Hippocampal formation (tissue), 2 donors: ENCODE measurements around the gene CASZ1.

ENCODE experiments used
- DNase-seq, 2 donors: peaks; one replicate each; lab custom pipeline; 2025; lab: John Stamatoyannopoulos, UW

Gene CASZ1

DNA sequence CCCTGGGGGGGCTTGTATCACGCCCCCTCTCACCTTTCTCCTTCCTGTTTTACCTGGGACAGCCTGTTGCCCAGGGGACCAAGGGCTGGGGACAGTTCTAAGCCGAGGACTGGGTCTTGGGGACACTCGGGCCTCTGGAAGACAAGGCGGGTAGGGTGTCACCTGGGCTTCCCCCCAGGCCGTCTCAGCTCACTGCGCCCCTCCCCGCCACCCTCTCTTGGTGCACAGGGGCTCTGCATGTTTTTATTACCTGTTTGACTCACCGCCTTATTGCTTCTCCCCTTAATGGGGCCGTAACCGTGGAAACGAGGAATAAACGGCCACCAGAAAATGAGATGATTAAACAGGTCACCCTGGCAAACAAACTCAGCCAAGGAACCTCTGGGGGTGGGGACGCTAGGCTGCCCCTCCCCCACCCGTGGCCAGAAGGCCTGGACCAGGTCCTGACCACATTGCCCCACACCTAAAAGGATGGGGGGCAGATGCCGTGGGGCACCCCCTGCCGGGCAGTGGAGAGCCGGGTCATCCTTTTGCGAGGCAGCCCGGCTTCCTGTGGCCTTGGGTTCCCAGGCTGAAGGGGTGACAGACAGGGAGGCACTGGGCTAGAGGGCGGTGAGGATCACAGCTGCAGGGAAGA, 109.9 kb downstream of the CASZ1 start:
- no peak for DNase-seq

DNA sequence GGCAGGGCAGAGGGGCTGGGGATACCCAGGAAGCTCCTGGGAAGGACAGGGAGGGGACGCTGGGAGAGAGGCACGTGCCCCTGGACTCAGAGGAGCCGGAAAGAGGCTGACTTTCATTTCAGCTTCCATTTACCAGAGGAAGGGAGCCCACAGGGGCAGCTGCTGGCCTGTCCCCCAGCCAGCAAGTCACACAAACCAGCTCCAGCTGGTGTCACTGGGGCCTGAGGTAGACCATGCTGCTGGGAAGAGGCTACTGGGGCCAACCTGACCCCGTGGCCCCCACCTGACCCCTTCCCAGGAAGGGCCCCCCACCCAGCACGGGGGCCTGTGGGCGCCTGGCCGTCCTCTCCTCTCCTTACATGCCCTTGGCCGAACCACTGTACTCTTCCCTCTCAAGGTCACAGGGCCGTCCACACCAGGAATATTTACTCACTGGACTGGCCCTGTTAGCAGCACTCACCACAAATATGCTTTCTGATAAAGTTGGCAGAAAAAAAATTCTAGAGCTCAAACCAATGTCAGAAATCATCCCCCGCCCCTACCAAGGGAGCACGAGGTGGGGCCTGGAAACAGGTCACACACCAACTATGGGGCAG, 110.5 kb downstream of the CASZ1 start:
- no peak for DNase-seq

DNA sequence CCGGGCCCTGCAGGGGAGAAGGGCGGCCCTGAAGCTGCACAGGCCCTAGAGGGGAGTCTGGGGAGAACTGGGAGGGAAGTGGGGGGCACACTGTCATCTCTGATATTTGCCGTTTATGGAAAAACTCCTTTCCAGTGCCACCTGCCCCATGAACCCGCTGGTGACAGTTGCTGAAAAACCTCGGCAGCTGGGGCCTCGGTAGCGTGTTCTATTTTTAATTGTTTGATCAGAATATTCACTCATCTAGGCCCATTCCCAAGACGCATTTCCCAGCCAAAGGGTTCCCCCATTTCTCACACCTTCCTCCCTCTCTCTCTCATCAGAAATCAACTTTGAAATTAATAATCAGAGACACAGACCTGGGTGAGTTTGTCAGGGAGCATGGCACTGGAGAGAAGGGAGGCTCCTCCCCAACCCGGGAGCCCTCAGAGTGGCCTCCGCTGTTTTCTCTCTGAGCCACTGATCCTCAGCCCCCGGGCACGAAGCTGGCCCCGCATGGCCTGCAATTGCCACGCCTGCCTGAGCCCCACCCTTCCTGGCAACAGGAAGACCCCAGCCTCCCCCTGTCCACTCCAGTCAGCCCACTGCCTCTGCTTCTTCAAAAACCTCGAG, 111.1 kb downstream of the CASZ1 start:
- no peak for DNase-seq

DNA sequence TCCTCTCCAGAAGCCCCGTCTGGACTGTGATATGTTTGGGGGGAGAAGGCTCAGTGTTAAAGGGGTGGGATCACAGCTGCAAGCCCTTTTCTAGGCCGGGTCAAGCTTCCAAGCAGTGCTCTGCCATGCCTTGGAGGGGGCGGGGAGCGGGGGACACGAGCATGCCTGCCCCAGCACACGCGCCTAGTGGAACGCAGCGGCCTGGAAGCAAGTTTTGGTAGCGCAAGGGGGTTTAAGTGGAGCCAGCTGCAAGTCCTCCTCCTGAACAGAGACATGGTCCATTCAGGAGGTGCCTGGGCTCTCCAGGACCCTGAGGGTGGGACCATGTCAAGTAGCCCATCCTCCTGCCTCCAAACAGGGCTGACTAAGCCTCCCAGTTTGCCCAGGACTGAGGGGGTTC, 112.2 kb downstream of the CASZ1 start:
- no peak for DNase-seq

DNA sequence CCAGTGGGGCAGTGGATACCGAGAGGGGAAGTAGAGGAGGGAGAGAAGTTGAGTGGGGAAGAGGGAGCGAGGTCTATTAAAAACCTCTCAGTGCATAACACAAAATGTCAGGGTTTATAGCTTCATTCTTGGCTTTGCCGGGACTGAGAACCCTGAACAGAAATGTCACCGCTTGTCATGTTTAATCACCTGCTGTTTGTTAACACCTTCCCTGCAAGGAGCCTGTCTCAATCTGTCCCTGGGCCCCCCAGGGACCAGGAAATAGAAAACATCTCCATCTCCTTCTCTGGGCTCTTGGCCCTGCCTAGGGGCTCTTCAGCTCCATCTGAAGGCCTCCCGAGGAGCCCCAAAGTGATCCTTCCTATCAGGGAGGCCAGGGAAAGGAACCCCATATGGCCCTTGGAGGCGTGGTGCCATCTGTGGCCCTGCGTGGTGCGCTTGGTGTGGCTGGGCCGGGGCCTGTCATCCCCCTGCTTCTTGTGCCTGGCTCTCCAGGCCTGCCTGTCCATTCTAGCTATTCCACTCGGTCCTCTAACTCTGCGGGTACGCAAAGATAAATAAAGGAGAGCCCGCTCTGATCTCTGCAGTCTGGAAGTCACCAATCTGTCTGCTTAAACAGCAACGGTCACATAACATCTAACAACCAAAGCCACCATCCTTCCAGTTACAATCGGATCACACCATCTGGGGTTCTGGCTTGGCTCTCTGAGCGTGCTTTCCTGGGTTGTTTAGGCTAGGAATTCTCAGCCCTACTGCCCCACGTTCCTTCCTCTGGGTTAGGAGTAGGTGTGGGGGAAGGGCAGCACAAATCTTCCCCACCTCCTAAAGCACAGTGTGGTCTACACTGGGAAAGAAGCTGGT, 113.8 kb downstream of the CASZ1 start:
- DNase-seq, result no peak

DNA sequence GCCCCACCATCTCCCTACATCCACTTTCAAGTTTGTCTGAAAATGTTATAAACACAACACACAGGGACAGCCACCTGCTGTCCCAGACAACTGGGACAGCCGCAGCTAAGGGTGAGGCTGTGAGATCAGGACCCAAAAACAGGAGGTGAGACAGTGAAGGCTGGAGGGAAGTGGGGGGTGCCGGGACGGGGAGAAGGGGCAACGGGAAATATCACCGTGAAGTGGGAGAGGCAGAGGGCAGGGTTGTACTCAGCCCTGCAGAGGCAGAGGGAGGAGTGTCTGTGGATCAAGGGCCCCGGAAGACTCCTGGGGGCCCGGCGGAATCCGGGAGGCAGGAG, 114.4 kb downstream of the CASZ1 start:
- no peak for DNase-seq

DNA sequence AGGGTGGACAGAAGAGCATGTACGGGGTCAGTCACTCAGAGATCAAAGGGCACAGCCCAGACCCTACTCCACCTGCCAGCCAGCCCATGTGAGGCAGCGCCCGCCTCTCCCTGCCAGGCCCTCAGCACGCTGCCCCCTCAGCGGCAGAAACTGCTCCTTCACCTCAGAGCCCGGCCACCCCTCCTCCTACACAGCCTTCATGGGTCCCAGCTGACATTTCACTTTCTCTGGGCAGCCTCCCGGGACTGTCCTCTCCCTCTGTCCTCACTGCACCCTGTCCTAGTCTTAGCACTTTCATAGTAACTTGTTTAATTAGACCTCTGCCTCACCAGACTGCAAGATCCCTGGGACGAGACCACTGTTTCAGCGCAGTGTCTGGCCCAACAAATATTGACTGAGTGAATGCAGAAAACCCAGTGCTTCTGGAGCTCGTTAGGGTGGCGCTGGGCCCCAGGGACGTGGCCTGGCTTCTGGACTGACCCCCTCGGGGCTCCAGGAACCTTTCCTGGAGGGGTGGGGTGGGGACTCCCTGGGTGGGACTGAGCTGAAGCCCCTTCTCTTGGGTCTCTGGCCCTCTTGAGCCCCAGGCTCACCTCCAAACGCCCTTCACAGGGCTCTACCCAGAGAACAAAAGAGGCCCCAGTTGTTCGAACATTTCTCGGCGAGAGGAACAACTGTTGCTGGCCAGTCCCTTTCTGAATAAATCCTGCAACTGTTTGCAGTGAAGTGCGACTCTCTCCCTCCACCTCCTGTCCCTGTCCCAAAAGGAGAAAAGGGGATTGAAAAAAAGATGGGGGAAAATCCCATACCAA, 114.9 kb downstream of the CASZ1 start:
- no peak for DNase-seq

DNA sequence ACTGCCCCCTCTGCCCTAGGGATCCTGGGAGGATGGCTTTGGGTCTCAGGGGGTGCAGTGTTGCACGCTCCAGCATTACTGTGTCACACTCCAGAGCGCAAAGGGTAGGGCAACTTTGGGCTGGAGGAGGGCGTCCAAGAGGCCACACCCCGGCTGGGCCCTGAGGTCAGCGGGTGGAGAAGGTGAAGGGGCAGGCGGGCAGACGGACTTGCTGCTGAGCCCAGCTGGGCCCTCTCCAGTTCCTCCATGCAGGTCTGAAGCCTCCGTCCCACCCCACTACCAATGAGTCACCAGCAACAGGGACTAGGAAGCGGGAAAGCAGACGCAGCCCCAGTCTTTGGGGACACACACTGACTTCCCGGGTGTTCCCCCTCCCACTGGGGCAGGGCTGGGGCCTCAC, 116.0 kb downstream of the CASZ1 start:
- DNase-seq, result no peak

DNA sequence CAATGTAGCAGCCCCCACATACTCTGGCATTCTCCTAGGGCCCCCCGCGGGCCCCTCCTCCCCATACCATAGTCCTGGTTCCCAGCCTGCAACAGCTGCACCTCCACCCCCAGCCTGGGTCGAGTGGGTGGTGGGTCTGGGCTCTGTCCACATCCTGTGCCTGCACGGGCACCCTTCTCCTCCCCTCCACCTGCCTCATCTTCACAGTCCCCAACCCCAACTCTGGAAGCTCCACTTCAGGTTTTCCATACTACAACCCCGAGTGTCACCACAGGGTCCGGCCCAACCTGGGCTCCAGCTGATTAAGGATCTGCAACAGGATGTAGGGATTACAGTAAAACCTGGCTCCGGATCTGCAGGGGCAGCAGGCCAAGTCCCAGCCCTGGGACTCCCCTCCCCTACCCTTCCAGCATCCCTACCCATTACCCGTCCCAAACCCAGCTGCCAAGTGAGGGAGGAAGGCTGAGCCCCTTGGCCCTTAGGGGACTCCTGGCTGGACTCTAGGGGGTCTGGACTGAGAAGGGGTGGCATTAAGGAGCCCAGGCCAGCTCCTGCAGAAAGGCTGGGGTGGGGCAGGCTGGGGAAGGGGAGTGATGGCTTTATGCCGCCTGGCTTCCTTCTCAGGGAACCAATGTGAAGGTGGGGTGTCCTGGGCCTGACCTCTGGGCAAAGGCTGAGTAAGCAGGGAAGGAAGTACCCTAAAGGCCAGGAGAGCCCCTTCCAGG, 116.8 kb downstream of the CASZ1 start:
- no peak for DNase-seq

DNA sequence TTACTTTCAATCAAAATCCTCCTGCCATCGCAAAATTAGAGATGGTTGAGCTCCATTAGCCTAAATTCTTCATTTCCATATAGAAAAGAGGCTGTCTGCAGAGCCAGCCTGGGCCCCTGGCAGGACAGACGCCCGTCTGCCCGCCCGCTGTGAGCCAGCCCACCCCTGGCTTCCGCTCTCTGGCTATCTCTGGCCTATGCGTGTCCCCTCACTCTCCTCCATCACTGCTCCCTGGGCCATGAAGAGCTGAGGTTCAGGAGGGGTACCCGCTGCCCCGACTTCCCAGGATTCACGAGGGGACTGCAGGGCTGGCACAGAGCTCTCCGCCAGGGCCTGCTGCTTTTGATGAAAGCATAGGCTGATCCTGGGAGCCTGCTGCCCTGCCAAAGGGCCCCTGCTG, 117.6 kb downstream of the CASZ1 start:
- DNase-seq, result no peak

DNA sequence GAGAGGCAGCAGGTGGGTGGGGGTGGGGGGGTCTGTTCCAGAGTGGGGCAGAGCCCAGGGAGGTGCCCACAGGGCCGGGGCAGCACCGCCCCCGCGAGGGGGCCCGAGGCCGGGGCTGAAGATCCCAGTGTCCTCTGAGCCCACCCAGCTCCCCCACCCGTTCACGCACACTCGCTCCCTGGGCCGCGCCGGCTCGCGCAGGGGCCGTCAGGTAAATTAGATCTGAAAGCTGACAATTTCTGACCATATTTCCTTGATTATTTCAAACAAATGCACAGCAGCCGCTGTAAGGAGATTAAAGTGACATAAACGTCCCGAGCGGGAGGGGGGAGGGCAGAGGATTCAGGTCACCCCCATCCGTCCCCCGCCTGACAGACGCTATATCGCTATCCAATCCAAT, 118.0 kb downstream of the CASZ1 start:
- DNase-seq, result no peak

DNA sequence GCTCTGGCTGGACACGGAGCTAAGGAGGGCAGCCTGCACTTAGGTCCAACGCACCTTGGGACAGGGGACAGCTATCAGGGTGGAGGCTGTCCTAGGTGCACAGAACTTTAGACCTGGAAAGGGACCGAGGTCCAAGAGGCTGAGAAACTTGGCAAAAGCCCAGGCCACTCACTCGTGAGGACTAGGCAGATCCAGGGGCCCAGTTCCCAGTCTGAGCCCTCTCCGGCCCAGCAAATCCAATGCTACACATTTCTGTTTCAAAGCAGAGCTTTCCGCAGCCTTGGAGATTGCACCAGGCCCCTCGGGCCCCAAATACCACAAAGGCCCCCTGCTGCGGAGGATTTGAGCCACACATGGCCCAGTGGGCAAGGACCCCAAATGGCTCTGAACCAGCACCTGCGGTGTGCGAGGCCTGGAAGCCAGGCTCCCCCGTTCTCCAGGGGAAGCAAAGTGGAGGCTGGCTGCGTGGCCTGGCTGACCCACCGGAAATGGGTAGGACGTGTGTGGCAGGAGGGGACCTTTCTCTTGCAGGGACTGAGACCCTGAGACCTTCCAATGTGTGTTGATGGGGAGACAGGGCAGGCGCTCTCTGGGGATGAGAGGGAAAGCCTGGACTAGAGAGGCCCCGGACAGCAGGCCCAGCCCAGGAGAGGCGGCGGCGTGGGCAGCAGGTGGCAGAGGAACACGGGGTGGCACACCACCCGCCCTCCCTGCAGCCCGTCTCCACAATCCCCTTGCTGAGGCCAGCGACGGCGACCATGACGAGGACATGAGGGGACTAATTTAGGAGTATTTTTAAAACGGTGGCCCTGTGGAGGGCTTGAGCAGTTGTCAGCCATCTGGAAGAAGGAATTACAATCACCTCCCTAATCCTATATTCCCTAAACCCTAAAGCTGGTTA, 118.7 kb downstream of the CASZ1 start:
- no peak for DNase-seq

DNA sequence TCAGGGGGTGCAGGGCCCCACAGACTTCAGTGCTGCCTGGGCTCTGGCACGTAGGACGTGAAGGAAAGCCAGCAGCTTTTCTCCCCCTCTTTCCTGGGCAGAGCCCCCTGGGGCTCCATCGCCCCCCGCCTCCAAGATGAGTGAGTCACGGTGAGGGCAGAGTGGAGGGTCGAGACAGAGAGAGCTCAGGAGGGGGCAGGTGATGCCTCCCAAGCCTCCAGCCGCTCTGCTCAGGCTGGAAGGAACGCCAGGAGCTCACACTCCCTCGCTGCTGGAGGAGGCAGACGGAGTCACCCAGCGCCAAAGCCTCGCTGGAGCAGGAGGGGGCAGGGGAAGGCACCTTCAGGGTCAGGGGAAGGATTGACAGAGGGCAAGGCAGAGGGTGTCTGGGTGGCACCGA, 119.5 kb downstream of the CASZ1 start:
- no peak for DNase-seq

DNA sequence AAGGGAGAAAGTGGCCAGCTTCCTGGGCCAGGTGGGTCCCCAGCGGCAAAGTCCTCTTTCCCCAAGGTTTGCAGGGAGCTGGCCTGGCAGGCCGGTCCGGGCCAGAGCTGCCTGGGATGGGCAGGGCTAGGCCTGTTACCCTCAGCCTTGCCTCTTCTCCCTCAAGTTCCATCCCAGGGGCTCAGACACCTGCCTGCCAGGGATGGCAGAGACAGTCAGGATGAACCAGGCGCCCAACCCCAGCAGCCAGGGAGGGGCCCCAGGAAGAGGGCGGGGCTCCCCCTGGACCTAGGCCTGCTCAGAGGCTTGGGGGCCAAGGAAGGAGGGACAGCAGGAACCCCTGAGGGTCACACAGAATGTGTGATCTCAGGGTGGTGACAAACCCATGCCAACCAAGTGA, 120.6 kb downstream of the CASZ1 start:
- DNase-seq, result no peak

DNA sequence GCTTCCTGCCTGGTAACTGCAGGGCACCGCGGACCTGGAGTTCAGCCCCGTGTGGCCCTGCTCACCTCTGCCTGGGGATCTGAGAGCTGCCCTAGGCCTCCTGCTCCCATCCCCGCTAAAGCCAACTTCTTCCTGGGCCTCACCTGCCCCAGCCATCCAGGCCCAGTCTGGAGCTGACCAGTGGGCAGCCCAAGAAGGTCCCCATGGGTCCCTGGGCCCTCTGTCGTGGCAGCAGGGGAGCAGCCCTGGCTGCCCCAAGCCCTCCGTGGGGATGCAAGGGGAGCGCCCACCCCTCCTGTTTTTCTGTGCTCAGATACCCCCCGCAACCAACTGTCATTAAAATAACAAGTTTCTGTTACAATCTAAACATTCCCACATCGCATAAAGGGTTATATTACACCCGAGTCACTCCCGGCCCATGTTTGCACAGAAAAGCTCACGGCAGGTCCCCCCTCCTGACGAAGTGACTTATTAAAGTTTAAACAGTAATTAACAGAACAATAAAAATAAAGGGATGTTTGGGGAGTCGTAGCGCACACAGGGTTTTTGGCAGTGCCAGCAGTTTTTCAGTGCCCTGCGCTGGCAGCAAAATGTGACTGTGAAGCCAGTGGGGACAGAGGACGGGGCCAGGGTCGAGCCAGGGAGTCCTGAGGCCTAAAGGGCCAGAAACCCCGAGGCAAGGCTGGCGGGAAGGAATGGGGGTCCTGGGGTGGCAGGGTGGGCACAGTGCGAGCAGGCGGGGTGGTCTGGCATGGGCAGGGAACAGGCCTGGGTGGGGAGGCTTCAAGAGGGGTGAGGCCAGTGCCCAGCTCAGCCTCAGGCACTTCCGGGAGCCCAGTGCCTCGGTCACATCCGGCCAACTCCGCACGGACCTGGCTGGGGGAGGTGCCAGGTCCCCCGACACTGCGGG, 121.5 kb downstream of the CASZ1 start:
- DNase-seq, result no peak

DNA sequence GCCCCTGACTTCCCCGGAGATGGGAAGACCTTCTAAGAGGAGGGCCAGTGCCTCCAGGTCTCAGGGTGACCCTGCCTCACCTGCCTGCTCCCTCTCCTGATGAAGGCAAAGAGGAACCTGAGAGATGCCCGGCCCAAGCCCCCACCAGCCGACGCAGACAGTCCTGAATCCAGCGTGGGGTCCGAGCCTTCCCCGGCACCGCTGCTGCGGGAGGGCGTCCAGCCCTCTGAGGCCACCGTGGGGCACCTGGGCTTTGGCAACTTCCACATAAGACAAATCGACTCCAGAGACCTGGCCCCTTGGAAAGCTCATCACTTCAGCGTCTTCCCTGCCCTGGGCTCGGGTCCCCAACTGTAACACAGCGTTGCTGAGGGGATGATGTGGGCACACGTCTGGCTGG, 122.2 kb downstream of the CASZ1 start:
- DNase-seq, result no peak

DNA sequence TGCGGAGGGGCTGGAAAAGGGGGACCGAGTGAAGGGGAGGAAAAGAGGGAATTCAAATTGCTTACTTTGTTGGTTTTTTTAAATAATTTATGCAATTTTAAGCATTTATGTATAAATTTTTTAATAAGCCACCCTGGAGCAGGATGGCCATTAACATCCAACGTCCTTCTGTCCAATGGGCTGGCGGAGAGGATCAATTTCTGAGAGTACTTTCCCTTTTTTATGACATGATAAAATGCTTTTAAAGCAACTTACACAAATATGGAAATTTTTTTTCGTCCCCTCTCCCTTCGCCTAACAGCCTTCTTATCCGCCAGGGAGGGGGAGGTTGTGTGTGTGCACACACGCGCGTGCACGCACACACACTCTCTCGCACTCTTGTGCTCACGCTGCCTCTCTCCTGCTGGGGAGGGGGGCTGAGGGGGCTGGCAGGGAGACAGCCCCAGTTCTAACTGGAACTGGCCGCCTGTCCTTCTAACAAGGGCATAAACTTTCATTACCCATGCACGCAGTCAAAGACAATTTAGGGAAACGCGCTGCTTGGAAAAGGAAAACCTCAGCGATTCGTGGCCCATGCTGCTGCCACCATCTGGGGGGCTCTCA, 123.2 kb downstream of the CASZ1 start:
- no peak for DNase-seq

DNA sequence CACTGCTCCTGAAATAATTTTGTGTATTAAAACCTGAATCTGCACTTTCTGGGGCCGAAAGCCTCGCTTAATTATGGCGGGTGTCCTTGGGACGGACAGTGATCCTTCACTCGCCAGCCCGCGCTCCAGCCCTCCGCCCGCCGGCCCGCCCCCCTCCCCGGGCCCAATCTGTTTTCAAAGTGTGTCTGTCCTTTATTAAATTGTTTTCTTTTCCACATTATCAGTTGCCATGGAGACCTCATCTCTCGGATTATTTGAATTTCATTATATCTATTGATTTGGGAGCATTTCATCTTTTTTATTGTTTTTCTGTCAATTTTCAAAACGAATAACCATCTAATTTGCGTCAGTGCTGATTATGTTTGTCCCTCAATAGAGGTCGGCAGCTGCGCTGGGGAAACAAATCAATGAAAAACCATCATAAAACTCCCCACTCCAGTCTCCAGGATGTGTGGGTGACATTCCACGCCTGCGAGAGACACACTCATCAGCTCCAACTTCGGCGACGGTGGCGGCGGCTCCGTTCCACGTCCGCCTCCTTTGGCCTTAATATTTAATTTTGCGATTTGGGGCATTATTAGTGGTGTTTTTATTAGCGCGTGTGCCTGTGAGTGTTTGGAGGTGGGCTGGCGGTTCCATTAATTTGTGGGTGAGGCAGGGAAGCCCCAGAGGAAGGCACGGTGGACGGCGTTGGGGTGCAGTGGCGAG, 123.9 kb downstream of the CASZ1 start:
- no peak for DNase-seq
